CD14-positive monocyte (primary cell): ENCODE data around the gene ZNF138. TPM values are rescaled to one million over a fixed set of nuclear protein-coding genes. Genes with fewer than 3 reads are reported as not detected.

Experiments used
- DNase-seq, 3 donors: peaks; one replicate each; pipeline ENCODE4 v3.0.0-alpha.2; 2011 to 2022
- H2AFZ ChIP-seq: 2 replicates; pipeline ENCODE4 v1.6.0; 2012; ENCODE audit warnings: mild to moderate bottlenecking, low read depth, low read length, inconsistent platforms; ENCODE audit not compliant: insufficient read depth, poor library complexity, severe bottlenecking
- H3K27ac ChIP-seq, 2 donors: 1 replicate in 1 of 2; 2 replicates in 1 of 2; pipeline ENCODE4 v1.5.1; 2012 to 2013; ENCODE audit warnings: low read length in 2 of 2, control low read depth in 1 of 2, inconsistent platforms in 1 of 2, low read depth in 1 of 2, mild to moderate bottlenecking in 1 of 2
- H3K27me3 ChIP-seq, 2 donors: one replicate each; pipeline versions ENCODE4 v1.6.0 to v1.6.1; 2011 to 2013; ENCODE audit warnings: low read length in 2 of 2; ENCODE audit not compliant: control insufficient read depth in 2 of 2, insufficient read depth in 2 of 2
- H3K36me3 ChIP-seq, 2 donors: replicated peaks in 1 of 2; 1 replicate in 1 of 2; 2 replicates in 1 of 2; pipeline versions ENCODE4 v1.5.1 to v1.6.1; 2012 to 2013; ENCODE audit warnings: low read length in 2 of 2, control low read depth in 1 of 2, inconsistent platforms in 1 of 2, mild to moderate bottlenecking in 1 of 2; ENCODE audit not compliant: insufficient read depth in 2 of 2, control insufficient read depth in 1 of 2
- H3K4me1 ChIP-seq, 2 donors: 1 replicate in 1 of 2; 2 replicates in 1 of 2; pipeline versions ENCODE4 v1.5.1 to v1.6.1; 2012 to 2013; ENCODE audit warnings: low read length in 2 of 2, control low read depth in 1 of 2, inconsistent platforms in 1 of 2, mild to moderate bottlenecking in 1 of 2, moderate library complexity in 1 of 2; ENCODE audit not compliant: insufficient read depth in 2 of 2, control insufficient read depth in 1 of 2
- H3K4me2 ChIP-seq: replicated peaks from 2 replicates; pipeline ENCODE3; 2012; ENCODE audit warnings: low read length, moderate library complexity, mild to moderate bottlenecking; ENCODE audit not compliant: poor library complexity, severe bottlenecking; ENCODE audit errors: extremely low read depth
- H3K4me3 ChIP-seq, 3 experiments: fragments of 200-600 bp in 1 of 3; sonication (generic) in 1 of 3; replicated peaks in 1 of 3; 1 replicate in 2 of 3; 2 replicates in 1 of 3; pipeline ENCODE4 v1.5.1; 2011 to 2013; ENCODE audit warnings: low read length in 3 of 3, mild to moderate bottlenecking in 3 of 3, control low read depth in 2 of 3, low read depth in 2 of 3, inconsistent platforms in 1 of 3, moderate library complexity in 1 of 3
- H3K79me2 ChIP-seq: 2 replicates; pipeline ENCODE4 v1.6.0; 2012; ENCODE audit warnings: mild to moderate bottlenecking, control low read depth, inconsistent platforms, low read length, moderate library complexity; ENCODE audit not compliant: insufficient read depth
- H3K9ac ChIP-seq: 2 replicates; pipeline ENCODE4 v1.6.0; 2017; ENCODE audit warnings: low read length, mild to moderate bottlenecking; ENCODE audit not compliant: insufficient read depth, poor library complexity, severe bottlenecking
- H3K9me3 ChIP-seq, 2 donors: replicated peaks in 1 of 2; 1 replicate in 1 of 2; 2 replicates in 1 of 2; pipeline versions ENCODE4 v1.5.1 to v1.6.1; 2012 to 2013; ENCODE audit warnings: low read length in 2 of 2, control low read depth in 1 of 2; ENCODE audit not compliant: control insufficient read depth in 1 of 2, insufficient read depth in 1 of 2
- H4K20me1 ChIP-seq: 2 replicates; pipeline ENCODE4 v1.6.0; 2012; ENCODE audit warnings: mild to moderate bottlenecking, low read length, control low read depth, moderate library complexity; ENCODE audit not compliant: insufficient read depth
- H3K27ac Mint-ChIP-seq, 7 donors: one replicate each; pipeline ENCODE4 v1.8.0; 2020; ENCODE audit warnings: mild to moderate bottlenecking in 7 of 7, mixed read lengths in 7 of 7, moderate library complexity in 6 of 7, inconsistent platforms in 2 of 7
- H3K27me3 Mint-ChIP-seq, 3 donors: one replicate each; pipeline ENCODE4 v1.8.0; 2021 to 2022; ENCODE audit warnings: low read depth in 3 of 3, mild to moderate bottlenecking in 3 of 3, mixed read lengths in 3 of 3, moderate library complexity in 3 of 3, inconsistent platforms in 1 of 3
- H3K36me3 Mint-ChIP-seq, 2 donors: one replicate each; pipeline ENCODE4 v1.8.0; 2020; ENCODE audit warnings: mixed read lengths in 2 of 2, inconsistent platforms in 1 of 2, mild to moderate bottlenecking in 1 of 2
- H3K4me1 Mint-ChIP-seq: one replicate; pipeline ENCODE4 v1.8.0; 2020; ENCODE audit warnings: mild to moderate bottlenecking, mixed read lengths
- H3K4me3 Mint-ChIP-seq, 2 donors: one replicate each; pipeline ENCODE4 v1.8.0; 2020; ENCODE audit warnings: mild to moderate bottlenecking in 2 of 2, mixed read lengths in 2 of 2, moderate library complexity in 1 of 2
- H3K9me3 Mint-ChIP-seq, 7 donors: one replicate each; pipeline ENCODE4 v1.8.0; 2020 to 2022; ENCODE audit warnings: mixed read lengths in 7 of 7, mild to moderate bottlenecking in 6 of 7, moderate library complexity in 6 of 7, inconsistent platforms in 2 of 7
- WGBS: methylation state at CpG from one replicate; pipeline ENCODE4 v1.1.5; 2013; ENCODE audit warnings: missing lambda C conversion rate; ENCODE audit not compliant: insufficient coverage; 5-methylcytosine and 5-hydroxymethylcytosine counted together
- intact Hi-C, 2 donors: fragments of 100-400 bp; cut with micrococcal nuclease; formaldehyde crosslinking; loops; one replicate each; pipeline versions ENCODE4 v1.15.0 to v1.15.1; 2023
- polyA plus RNA-seq, 3 donors: library from polyadenylated mRNA; depleted of rRNA in 1 of 3; unstranded in 2 of 3; stranded (reverse) in 1 of 3; fragments of 300-500 nt in 2 of 3; fragments of >200 nt in 1 of 3; fragmentation: Illumina TruSeq in 2 of 3; gene quantifications; 1 replicate in 2 of 3; 2 replicates in 1 of 3; pipeline ENCODE4 v1.2.3, GENCODE V29; 2012 to 2021
- TF ChIP-seq, protein P1 (sequence below): fragments of 200-600 bp; IDR thresholded peaks from one replicate; pipeline ENCODE4 v1.8.0; 2022; ENCODE audit warnings: antibody characterized with exemption, mild to moderate bottlenecking

ZNF138 gene
- polyA plus RNA-seq, 3 donors, result 0.89 to 1.1 (median 1.1) TPM

DNA sequence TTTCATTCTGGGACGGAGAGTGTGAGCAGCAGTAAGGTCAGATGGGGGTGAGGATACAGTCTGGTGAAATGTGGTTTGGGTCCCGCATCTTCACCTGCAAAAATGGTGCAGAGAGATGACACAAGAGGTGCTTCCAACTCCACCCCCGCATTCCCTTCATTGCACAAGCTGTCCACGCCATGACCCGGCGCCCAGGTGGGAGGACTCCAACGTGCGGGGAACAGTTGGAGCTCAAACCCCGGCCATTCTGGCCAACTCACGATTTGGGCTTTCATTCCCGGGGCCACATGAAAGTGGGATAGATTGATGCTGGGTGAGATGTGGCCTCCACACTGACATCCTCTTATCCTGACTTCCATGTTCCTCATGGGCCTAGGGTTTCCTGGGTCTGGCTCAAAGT lies 74.3 kb downstream of the ZNF138 start:
- Histone ChIP-seq H3K4me3 (no peak overlapping the region), H2AFZ (no peak overlapping the region), H3K27ac (no peak overlapping the region), H3K27me3 (no peaks in the 10 kb centered on the region), H3K9ac (no peak overlapping the region), H3K4me1 (no peaks in the 10 kb centered on the region), H3K4me2 (no peak overlapping the region), H3K9me3 (peaks cover 71 to 75% of the 10 kb centered on the region in 2 donors), H3K36me3 (no peaks in the 10 kb centered on the region), H4K20me1 (no peaks in the 10 kb centered on the region), H3K79me2 (no peaks in the 10 kb centered on the region)
- Mint-ChIP-seq H3K36me3 (no peaks in the 10 kb centered on the region), H3K4me3 (no peak overlapping the region), H3K27me3 (peaks cover 0 to 2% (median 2%) of the 10 kb centered on the region in 3 donors), H3K4me1 (no peaks in the 10 kb centered on the region), H3K27ac (no peak overlapping the region), H3K9me3 (peaks cover 51 to 74% (median 66%) of the 10 kb centered on the region in 7 donors)
- TF ChIP-seq, protein P1, sequence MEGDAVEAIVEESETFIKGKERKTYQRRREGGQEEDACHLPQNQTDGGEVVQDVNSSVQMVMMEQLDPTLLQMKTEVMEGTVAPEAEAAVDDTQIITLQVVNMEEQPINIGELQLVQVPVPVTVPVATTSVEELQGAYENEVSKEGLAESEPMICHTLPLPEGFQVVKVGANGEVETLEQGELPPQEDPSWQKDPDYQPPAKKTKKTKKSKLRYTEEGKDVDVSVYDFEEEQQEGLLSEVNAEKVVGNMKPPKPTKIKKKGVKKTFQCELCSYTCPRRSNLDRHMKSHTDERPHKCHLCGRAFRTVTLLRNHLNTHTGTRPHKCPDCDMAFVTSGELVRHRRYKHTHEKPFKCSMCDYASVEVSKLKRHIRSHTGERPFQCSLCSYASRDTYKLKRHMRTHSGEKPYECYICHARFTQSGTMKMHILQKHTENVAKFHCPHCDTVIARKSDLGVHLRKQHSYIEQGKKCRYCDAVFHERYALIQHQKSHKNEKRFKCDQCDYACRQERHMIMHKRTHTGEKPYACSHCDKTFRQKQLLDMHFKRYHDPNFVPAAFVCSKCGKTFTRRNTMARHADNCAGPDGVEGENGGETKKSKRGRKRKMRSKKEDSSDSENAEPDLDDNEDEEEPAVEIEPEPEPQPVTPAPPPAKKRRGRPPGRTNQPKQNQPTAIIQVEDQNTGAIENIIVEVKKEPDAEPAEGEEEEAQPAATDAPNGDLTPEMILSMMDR, result no peak
- WGBS, result 93% methylated on average over 3 of the region's 11 CpGs
- DNase-seq, result no peak
- intact Hi-C loops, result no loop called here

DNA sequence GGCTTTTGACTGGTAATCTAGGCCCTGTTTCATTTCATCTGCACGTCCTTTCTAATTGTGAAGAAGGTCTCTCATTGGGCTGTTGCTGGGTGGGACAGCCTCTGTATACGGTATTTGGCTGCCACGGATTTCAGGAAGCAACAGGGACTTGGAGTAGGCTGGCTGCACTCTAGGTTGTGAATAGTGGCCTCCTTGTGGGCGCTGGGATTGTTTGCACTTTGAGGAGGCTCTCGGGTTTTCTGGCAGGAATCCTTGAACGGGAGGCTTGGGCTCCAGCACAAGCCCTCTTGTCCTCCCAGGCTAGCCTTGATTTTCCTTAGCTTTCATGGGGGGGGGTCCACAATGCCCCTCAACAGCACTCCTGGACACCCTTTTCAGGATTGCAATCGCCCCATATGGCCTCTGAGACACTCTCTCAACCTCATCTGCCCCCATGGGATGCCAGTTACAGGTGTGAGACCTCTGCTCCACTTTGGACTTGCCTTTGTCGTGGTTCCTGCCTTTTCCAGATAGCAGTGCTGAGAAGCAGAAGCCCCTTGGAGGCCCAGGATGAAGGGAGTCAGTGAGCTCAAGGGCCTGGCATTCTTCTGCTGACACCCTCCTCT lies 75.0 kb downstream of the ZNF138 start:
- no peak overlapping the region for H3K9ac ChIP-seq
- Mint-ChIP-seq H3K4me3 (no peak overlapping the region), H3K27ac (no peak overlapping the region), H3K9me3 (peaks cover 54 to 75% (median 69%) of the 10 kb centered on the region in 7 donors), H3K27me3 (peaks cover 0 to 2% (median 2%) of the 10 kb centered on the region in 3 donors), H3K4me1 (no peaks in the 10 kb centered on the region), H3K36me3 (no peaks in the 10 kb centered on the region)
- no peak overlapping the region for H3K4me3 ChIP-seq
- no peak overlapping the region for H2AFZ ChIP-seq
- H3K4me1 ChIP-seq, result no peaks in the 10 kb centered on the region
- no peaks in the 10 kb centered on the region for H3K27me3 ChIP-seq
- no peaks in the 10 kb centered on the region for H4K20me1 ChIP-seq
- H3K9me3 ChIP-seq, result peaks cover 71 to 75% of the 10 kb centered on the region in 2 donors
- H3K36me3 ChIP-seq, result no peaks in the 10 kb centered on the region
- intact Hi-C loops, result no loop called here
- TF ChIP-seq, protein P1, result no peak
- H3K4me2 ChIP-seq, result no peak overlapping the region
- no peak for DNase-seq
- no peaks in the 10 kb centered on the region for H3K79me2 ChIP-seq
- WGBS, result 88% methylated on average over 8 of the region's 8 CpGs
- no peak overlapping the region for H3K27ac ChIP-seq
